ENCODE measurements around the gene DUSP22. TPM values are rescaled to one million over a fixed set of nuclear protein-coding genes. Genes with fewer than 3 reads are reported as not detected.

Gene DUSP22
- total RNA-seq, 2 experiments from 2014 or later: 35.3 to 36.7 TPM

- Mint-ChIP-seq H3K36me3 (ENCODE audit: low read depth) (no peaks in the 10 kb centered on the region), H3K27ac (peak overlapping the region; percentile 97), H3K27me3 (no peaks in the 10 kb centered on the region), H3K4me3 (peak overlapping the region; percentile 87), H3K4me1 (peaks cover 58% of the 10 kb centered on the region), H3K9me3 (no peaks in the 10 kb centered on the region)
- POLR2A ChIA-PET: interaction anchor here (1.0 to 1.5 kb wide), 2 partner anchors 67 to 98 kb away, joined by 4 to 11 read pairs; partner anchors contain the start of gene IRF4
- peak; percentile 39 for DNase-seq
- CTCF ChIA-PET: interaction anchor here (0.6 to 2.0 kb wide), 4 partner anchors 12 to 124 kb away, joined by 3 to 8 read pairs (median 4); no protein-coding TSS in a partner anchor
These were observed 1.2 kb downstream of the DUSP22 start for GRCh38 chr6:293193-294174.

GRCh38 chr6:294656-295565, 2.6 kb downstream of the DUSP22 start:
- ChIA-PET POLR2A (no interaction called here), CTCF (no interaction called here)
- H3K9me3 Mint-ChIP-seq: no peaks in the 10 kb centered on the region

GRCh38 chr6:296151-297122, 4.2 kb downstream of the DUSP22 start:
- ChIA-PET POLR2A (no interaction called here), CTCF (interaction anchor here (0.7 to 2.1 kb wide), 3 partner anchors 20 to 108 kb away, joined by 3 to 5 read pairs (median 3); no protein-coding TSS in a partner anchor)
- H3K36me3 Mint-ChIP-seq (ENCODE audit: low read depth): no peaks in the 10 kb centered on the region
- DNase-seq: no peak
- H3K4me1 Mint-ChIP-seq: peaks cover 45% of the 10 kb centered on the region
- H3K4me3 Mint-ChIP-seq: no peak overlapping the region
- H3K27ac Mint-ChIP-seq: peak overlapping the region; percentile 70
- no peaks in the 10 kb centered on the region for H3K9me3 Mint-ChIP-seq
- no peaks in the 10 kb centered on the region for H3K27me3 Mint-ChIP-seq

More at GRCh38 chr6:294656-295565, 2.6 kb downstream of the DUSP22 start:
- Mint-ChIP-seq H3K27ac (no peak overlapping the region), H3K4me3 (no peak overlapping the region), H3K27me3 (no peaks in the 10 kb centered on the region), H3K4me1 (peaks cover 58% of the 10 kb centered on the region), H3K36me3 (ENCODE audit: low read depth) (no peaks in the 10 kb centered on the region)
- no peak for DNase-seq

DNA sequence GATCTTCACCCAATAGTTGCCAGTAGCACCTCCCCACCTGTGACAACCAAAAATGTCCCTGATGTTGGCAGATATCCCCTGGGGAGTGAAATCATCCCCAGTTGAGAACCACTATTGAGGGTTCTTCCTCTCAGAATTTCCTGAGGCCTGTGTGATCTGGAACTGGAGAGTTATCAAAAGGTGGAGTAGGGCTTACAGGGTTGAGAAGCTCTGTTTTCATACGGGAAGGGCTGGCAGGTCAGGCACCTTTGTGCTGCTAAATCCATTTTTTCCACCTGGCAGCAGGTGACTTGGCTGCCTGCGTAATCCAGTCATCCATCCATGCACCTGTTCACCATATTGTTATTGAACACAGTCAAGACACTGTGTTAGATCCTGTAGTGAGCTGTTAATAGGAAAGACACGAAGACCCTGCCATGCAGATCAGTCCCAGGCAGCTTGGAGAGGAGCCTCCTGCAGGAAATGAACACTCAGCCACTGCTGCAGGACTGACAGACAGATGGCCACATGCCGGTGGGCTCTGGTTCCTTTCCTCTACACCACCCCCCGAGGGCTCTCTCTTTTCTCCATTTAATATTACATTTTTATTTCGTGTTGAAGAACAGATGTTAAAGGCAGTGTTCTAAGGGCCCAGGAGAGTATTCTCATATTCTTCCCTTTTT, 5.4 kb downstream of the DUSP22 start:
- Mint-ChIP-seq H3K36me3 (ENCODE audit: low read depth) (no peaks in the 10 kb centered on the region), H3K27ac (no peak overlapping the region), H3K4me3 (no peak overlapping the region), H3K4me1 (peaks cover 43% of the 10 kb centered on the region), H3K27me3 (no peaks in the 10 kb centered on the region), H3K9me3 (no peaks in the 10 kb centered on the region)
- ChIA-PET POLR2A (no interaction called here), CTCF (interaction anchor here (0.8 to 2.1 kb wide), 4 partner anchors 18 to 109 kb away, joined by 3 to 5 read pairs (median 3); no protein-coding TSS in a partner anchor)
- no peak for DNase-seq

DNA sequence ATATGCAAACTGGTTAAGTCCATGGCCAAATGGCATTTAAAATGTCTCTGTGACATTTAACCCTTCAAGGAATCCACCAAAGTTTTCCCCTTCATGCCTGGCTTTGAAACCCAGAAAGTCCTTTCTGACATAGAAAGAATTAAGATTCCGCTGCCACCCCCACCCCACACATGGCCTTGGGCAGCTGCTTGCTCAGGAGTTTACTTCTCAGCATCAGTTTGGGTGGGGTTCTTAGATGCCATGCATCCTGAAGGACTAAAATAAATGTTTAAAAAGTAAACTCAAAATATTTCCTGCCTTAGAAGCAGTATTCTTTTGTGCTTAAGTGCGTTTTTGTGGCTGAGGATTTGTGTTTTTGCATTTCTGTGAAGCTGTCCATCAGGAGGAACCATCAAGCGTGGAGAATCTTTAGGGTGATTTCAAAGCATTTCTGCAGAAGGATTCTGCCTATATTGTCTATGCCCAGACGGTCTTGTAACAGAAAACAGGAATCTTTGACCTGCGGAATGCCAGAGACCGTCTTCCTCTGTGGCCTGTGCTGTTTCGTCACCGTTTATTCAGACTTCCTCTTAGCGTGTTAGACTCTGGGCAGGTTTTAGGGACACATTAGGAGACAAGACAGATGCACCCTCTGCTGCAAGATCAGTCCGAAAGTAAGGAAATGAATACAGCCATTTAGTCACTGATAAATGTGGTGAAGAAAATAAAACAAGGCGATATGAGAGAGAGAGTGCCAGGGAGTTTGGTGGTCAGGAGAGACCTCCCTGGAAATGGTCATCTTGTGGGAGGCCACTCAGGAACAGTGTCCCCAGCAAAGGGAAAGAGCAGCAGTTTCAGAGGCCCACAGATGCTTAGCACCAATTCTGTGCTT, 6.2 kb downstream of the DUSP22 start:
- no peaks in the 10 kb centered on the region for H3K9me3 Mint-ChIP-seq
- H3K27ac Mint-ChIP-seq: no peak overlapping the region
- ChIA-PET CTCF (interaction anchor here (1.0 to 2.1 kb wide), 4 partner anchors 15 to 110 kb away, joined by 3 to 5 read pairs (median 3); no protein-coding TSS in a partner anchor), POLR2A (no interaction called here)
- no peak overlapping the region for H3K4me3 Mint-ChIP-seq
- peaks cover 37% of the 10 kb centered on the region for H3K4me1 Mint-ChIP-seq
- DNase-seq: no peak
- H3K27me3 Mint-ChIP-seq: no peaks in the 10 kb centered on the region
- no peaks in the 10 kb centered on the region for H3K36me3 Mint-ChIP-seq (ENCODE audit: low read depth)

DNA sequence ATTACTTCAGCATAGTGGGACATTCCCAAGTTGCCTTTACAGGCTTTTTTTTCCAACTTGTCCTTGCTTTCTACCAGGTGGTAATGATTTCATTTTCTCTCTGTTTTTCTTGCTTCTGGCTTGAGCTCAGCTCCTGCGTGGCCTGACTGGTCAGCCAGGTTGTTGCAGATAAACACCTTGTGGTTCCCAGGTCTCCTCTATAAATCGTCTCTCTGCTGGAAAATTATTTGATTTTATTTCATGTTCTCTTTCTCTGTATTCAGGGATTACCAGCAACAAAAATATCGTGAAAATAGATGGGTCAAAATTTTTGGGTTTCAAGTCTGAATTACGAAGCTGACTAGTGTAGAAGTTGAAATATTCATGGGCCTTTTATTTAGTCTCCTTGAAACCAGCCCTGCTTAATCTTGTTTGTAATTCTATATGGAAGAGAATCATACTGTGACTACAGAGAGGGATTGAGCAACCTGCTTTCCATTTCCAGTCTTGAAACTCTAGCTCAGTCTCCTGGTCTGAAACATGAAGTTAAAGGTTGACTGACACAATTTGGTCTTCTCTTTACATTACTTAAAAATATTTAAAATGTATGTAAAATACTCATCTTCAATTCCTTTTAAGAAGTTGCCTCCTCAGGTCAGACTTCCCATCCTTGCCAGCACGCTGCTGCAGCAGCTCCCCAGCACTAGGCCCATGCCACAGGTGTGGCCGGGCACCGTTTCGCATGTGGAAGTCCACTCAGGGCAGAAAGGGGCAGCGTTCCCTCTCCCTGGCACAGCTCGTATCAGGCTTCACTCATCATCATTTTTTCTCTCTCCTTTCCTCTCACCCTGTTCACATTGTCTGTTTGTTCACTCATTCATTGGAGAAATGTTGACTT, 7.1 kb downstream of the DUSP22 start:
- POLR2A ChIA-PET: no interaction called here

GRCh38 chr6:300026-300425, 7.7 kb downstream of the DUSP22 start:
- Mint-ChIP-seq H3K27me3 (no peaks in the 10 kb centered on the region), H3K9me3 (no peaks in the 10 kb centered on the region), H3K36me3 (ENCODE audit: low read depth) (peaks cover 2% of the 10 kb centered on the region), H3K27ac (no peak overlapping the region), H3K4me1 (peaks cover 31% of the 10 kb centered on the region), H3K4me3 (no peak overlapping the region)
- DNase-seq: no peak
- CTCF ChIA-PET: interaction anchor here (0.7 to 1.4 kb wide), 3 partner anchors 11 to 39 kb away, joined by 3 read pairs; no protein-coding TSS in a partner anchor
- POLR2A ChIA-PET: no interaction called here

More for the DNA sequence above, 7.1 kb downstream of the DUSP22 start:
- Mint-ChIP-seq H3K4me3 (no peak overlapping the region), H3K36me3 (ENCODE audit: low read depth) (no peaks in the 10 kb centered on the region), H3K9me3 (no peaks in the 10 kb centered on the region), H3K27ac (no peak overlapping the region), H3K27me3 (no peaks in the 10 kb centered on the region), H3K4me1 (peaks cover 33% of the 10 kb centered on the region)
- DNase-seq: no peak
- CTCF ChIA-PET: interaction anchor here (1.3 to 1.4 kb wide), 2 partner anchors 14 to 40 kb away, joined by 3 read pairs; no protein-coding TSS in a partner anchor

- Mint-ChIP-seq H3K27me3 (no peaks in the 10 kb centered on the region), H3K27ac (no peak overlapping the region), H3K4me3 (no peak overlapping the region), H3K9me3 (no peaks in the 10 kb centered on the region), H3K4me1 (peaks cover 26% of the 10 kb centered on the region), H3K36me3 (ENCODE audit: low read depth) (peaks cover 2% of the 10 kb centered on the region)
- no peak for DNase-seq
- ChIA-PET POLR2A (no interaction called here), CTCF (interaction anchor here (0.7 to 1.4 kb wide), 3 partner anchors 11 to 39 kb away, joined by 3 read pairs; no protein-coding TSS in a partner anchor)
These were observed 8.4 kb downstream of the DUSP22 start for GRCh38 chr6:300494-301198.

- Mint-ChIP-seq H3K4me1 (peaks cover 17% of the 10 kb centered on the region), H3K27me3 (no peaks in the 10 kb centered on the region), H3K36me3 (ENCODE audit: low read depth) (peaks cover 2% of the 10 kb centered on the region), H3K4me3 (no peak overlapping the region), H3K27ac (no peak overlapping the region), H3K9me3 (no peaks in the 10 kb centered on the region)
- CTCF ChIA-PET: interaction anchor here (1.0 kb wide), 1 partner anchor 103 kb away, joined by 4 read pairs; no protein-coding TSS in a partner anchor
- no peak for DNase-seq
- POLR2A ChIA-PET: no interaction called here
These were observed 9.2 kb downstream of the DUSP22 start for GRCh38 chr6:301526-301925.

Data from activated CD4-positive, alpha-beta T cell treated with anti-CD3 and anti-CD28 coated beads, Interleukin-2, amount 10 ng/mL, durations not matched to agents 7 days and 5 days (primary cell).